IMR-90 (cell line): Measurements from ENCODE around the gene RAB40C. TPM values are rescaled to one million over a fixed set of nuclear protein-coding genes. Genes with fewer than 3 reads are reported as not detected.

Source experiments
- ATAC-seq: fragments of 200-7000 bp; cut with Tn5 transposase; 2 replicates; pipeline ENCODE4 v1.9.1; 2020; ENCODE audit warnings: low read depth, mild to moderate bottlenecking, moderate library complexity
- BruUV-seq: library from RNA; stranded (reverse); fragments of 400-500 nt; replicated peaks from 2 replicates; lab custom pipeline; 2021; lab: Mats Ljungman, UMichigan
- CTCF ChIA-PET: fragments of 300-600 bp; formaldehyde crosslinking; extraction: SDS; loops from one replicate; lab custom pipeline; 2021; ENCODE audit warnings: antibody characterized with exemption; lab: Yijun Ruan, JAX
- POLR2A ChIA-PET: fragments of 300-600 bp; sonication (Branson Sonifier 250); formaldehyde crosslinking; loops from one replicate; lab custom pipeline; 2022; ENCODE audit warnings: antibody characterized with exemption; ENCODE audit not compliant: unreplicated experiment; lab: Charles Lee
- DNase-seq: peaks from one replicate; pipeline ENCODE4 v3.0.0; 2013
- H2AFZ ChIP-seq: replicated peaks from 2 replicates; pipeline ENCODE3; 2013; ENCODE audit warnings: low read length, mild to moderate bottlenecking; ENCODE audit not compliant: poor library complexity
- H2AK5ac ChIP-seq: 2 replicates; pipeline ENCODE4 v1.6.1; 2013; ENCODE audit warnings: low read depth, low read length, inconsistent platforms
- H2AK9ac ChIP-seq: replicated peaks from 2 replicates; pipeline ENCODE3; 2013; ENCODE audit warnings: mild to moderate bottlenecking, low read depth, low read length, moderate library complexity; ENCODE audit not compliant: poor library complexity
- H2BK120ac ChIP-seq: 2 replicates; pipeline ENCODE4 v1.6.1; 2013; ENCODE audit warnings: low read depth, low read length, inconsistent platforms
- H2BK15ac ChIP-seq: 3 replicates; pipeline ENCODE4 v1.6.1; 2013; ENCODE audit warnings: low read depth, low read length, inconsistent platforms
- H2BK20ac ChIP-seq: 2 replicates; pipeline ENCODE4 v1.6.1; 2013; ENCODE audit warnings: low read depth, mild to moderate bottlenecking, inconsistent platforms, low read length, moderate library complexity
- H2BK5ac ChIP-seq: 2 replicates; pipeline ENCODE4 v1.6.1; 2013; ENCODE audit warnings: mild to moderate bottlenecking, low read depth, low read length, inconsistent platforms; ENCODE audit not compliant: poor library complexity, severe bottlenecking
- H3K14ac ChIP-seq: replicated peaks from 2 replicates; pipeline ENCODE4 v1.6.1; 2013; ENCODE audit warnings: low read depth, low read length, inconsistent platforms
- H3K18ac ChIP-seq: 2 replicates; pipeline ENCODE4 v1.6.1; 2013; ENCODE audit warnings: low read depth, low read length, control low read depth
- H3K23ac ChIP-seq: 2 replicates; pipeline ENCODE4 v1.6.1; 2013; ENCODE audit warnings: low read depth, low read length, inconsistent platforms
- H3K27ac ChIP-seq: 2 replicates; pipeline ENCODE4 v1.5.1; 2013; ENCODE audit warnings: mild to moderate bottlenecking, control low read depth, low read length; ENCODE audit not compliant: insufficient read depth
- H3K27me3 ChIP-seq: 2 replicates; pipeline ENCODE4 v1.6.1; 2013; ENCODE audit warnings: low read length; ENCODE audit not compliant: control insufficient read depth, insufficient read depth
- H3K36me3 ChIP-seq: 2 replicates; pipeline ENCODE4 v1.6.1; 2013; ENCODE audit warnings: low read length, mixed read lengths; ENCODE audit not compliant: control insufficient read depth, insufficient read depth
- H3K4ac ChIP-seq: 2 replicates; pipeline ENCODE4 v1.6.1; 2013; ENCODE audit warnings: low read depth, low read length, inconsistent platforms
- H3K4me1 ChIP-seq: 2 replicates; pipeline ENCODE4 v1.6.1; 2013; ENCODE audit warnings: low read length, mixed read lengths; ENCODE audit not compliant: control insufficient read depth, insufficient read depth
- H3K4me2 ChIP-seq: 2 replicates; pipeline ENCODE4 v1.6.1; 2013; ENCODE audit warnings: low read depth, mild to moderate bottlenecking, control low read depth, low read length, moderate library complexity
- H3K4me3 ChIP-seq: 2 replicates; pipeline ENCODE4 v1.5.1; 2013; ENCODE audit warnings: low read depth, mild to moderate bottlenecking, control low read depth, low read length, moderate library complexity; ENCODE audit not compliant: insufficient read depth
- H3K56ac ChIP-seq: 2 replicates; pipeline ENCODE4 v1.6.1; 2013; ENCODE audit warnings: low read length, inconsistent platforms; ENCODE audit not compliant: insufficient read depth; ENCODE audit errors: extremely low read depth
- H3K79me1 ChIP-seq, 2 experiments: 2 replicates each; pipeline ENCODE4 v1.6.1; 2013; ENCODE audit warnings: low read length in 2 of 2, inconsistent platforms in 1 of 2, low read depth in 1 of 2
- H3K9ac ChIP-seq: 2 replicates; pipeline ENCODE4 v1.6.1; 2013; ENCODE audit warnings: low read depth, low read length, control low read depth
- H3K9me1 ChIP-seq: 2 replicates; pipeline ENCODE4 v1.6.1; 2013; ENCODE audit warnings: low read length, inconsistent platforms; ENCODE audit not compliant: insufficient read depth
- H3K9me3 ChIP-seq: 2 replicates; pipeline ENCODE4 v1.6.1; 2013; ENCODE audit warnings: low read length; ENCODE audit not compliant: control insufficient read depth, insufficient read depth
- H4K20me1 ChIP-seq: 2 replicates; pipeline ENCODE4 v1.6.1; 2013; ENCODE audit warnings: low read length, inconsistent platforms; ENCODE audit not compliant: insufficient read depth
- H4K5ac ChIP-seq: 2 replicates; pipeline ENCODE4 v1.6.1; 2013; ENCODE audit warnings: mild to moderate bottlenecking, low read depth, low read length, control low read depth
- H4K8ac ChIP-seq, 2 experiments: 2 replicates each; pipeline ENCODE4 v1.6.1; 2013; ENCODE audit warnings: low read depth in 2 of 2, low read length in 2 of 2, control low read depth in 1 of 2, inconsistent platforms in 1 of 2
- H4K91ac ChIP-seq: 2 replicates; pipeline ENCODE4 v1.6.1; 2013; ENCODE audit warnings: low read depth, low read length, inconsistent platforms; ENCODE audit not compliant: insufficient read depth
- NFE2L2 ChIP-seq: fragments of 150-350 bp; IDR thresholded peaks from 2 replicates; pipeline ENCODE4 v1.6.1; 2016; ENCODE audit warnings: low read depth, mild to moderate bottlenecking, low read length
- WGBS, 2 experiments: methylation state at CpG; one replicate each; pipeline versions ENCODE4 v1.1.5 to v1.1.7; 2013; ENCODE audit warnings: missing lambda C conversion rate in 2 of 2; ENCODE audit not compliant: insufficient read length in 1 of 2; ENCODE audit errors: extremely low coverage in 2 of 2; 5-methylcytosine and 5-hydroxymethylcytosine counted together
- dilution Hi-C: fragments of 300-500 bp; cut with HindIII; formaldehyde crosslinking; loops from one replicate; pipeline ENCODE4 v1.14.3; 2018; ENCODE audit warnings: low sequenced_read_pairs; ENCODE audit not compliant: unreplicated experiment
- in situ Hi-C: fragments of 300-500 bp; cut with MboI; formaldehyde crosslinking; loops from 3 replicates; pipeline ENCODE4 v1.14.3; 2019; ENCODE audit warnings: low sequenced_read_pairs, inconsistent platforms, mixed read lengths
- intact Hi-C: fragments of 100-400 bp; cut with micrococcal nuclease; formaldehyde crosslinking; loops from 2 replicates; pipeline ENCODE4 v1.10.0; 2022
- polyA plus RNA-seq, 3 experiments: library from polyadenylated mRNA; depleted of rRNA; stranded (reverse); fragments of >200 nt; gene quantifications; 2 replicates each; pipeline ENCODE4 v1.2.3, GENCODE V29; 2012; ENCODE audit warnings: low replicate concordance in 1 of 3
- total RNA-seq: library from RNA; depleted of rRNA; stranded (reverse); fragments of >200 nt; gene quantifications from 2 replicates; pipeline ENCODE4 v1.2.3, GENCODE V29; 2012
- TF ChIP-seq, protein P1 (sequence below): fragments of 150-350 bp; IDR thresholded peaks from 2 replicates; pipeline ENCODE4 v1.6.1; 2016; ENCODE audit warnings: low read depth, mild to moderate bottlenecking, low read length, moderate library complexity, borderline replicate concordance

Gene RAB40C
- total and polyA plus RNA-seq, 2 of the 4 experiments (the other 2 are of a cell fraction): 6.8 to 13.7 TPM

DNA sequence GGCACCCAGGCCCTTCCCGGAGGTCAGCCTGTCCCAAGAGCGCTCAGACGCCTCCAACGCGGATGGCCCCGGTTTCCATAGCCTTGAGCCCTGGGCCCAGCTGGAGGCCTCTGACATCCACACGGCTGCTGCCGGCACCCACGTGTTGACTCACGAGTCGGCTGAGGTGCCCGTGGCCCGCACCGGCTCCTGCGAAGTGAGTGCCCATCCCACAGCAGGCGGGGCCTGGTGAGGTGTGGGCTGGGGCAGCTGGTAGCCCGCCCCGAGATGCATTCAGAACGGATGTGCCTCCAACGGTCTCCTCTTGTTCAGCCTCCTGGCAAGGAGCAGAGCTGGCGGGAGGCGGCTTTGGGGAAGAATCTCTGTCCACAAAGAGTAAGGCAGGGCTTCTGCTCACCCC lies 62.0 kb downstream of the RAB40C start:
- ChIA-PET POLR2A (no interaction called here), CTCF (no interaction called here)
- intact Hi-C loops: no loop called here

More for the DNA sequence above, 62.0 kb downstream of the RAB40C start:
- Histone ChIP-seq H4K5ac (no peak overlapping the region), H3K4me3 (no peak overlapping the region), H3K4ac (no peak overlapping the region), H3K79me1 (peaks cover 10 to 31% of the 10 kb centered on the region in 2 experiments; a peak in 3 of 4 replicates), H4K8ac (no peak overlapping the region), H2BK15ac (no peak overlapping the region), H3K56ac (no peak overlapping the region), H3K9ac (no peak overlapping the region), H2BK120ac (no peak overlapping the region), H4K20me1 (no peaks in the 10 kb centered on the region), H3K9me3 (no peaks in the 10 kb centered on the region), H3K23ac (no peak overlapping the region), H3K4me2 (no peak overlapping the region), H3K27me3 (no peaks in the 10 kb centered on the region), H3K14ac (no peak overlapping the region), H2AFZ (no peak overlapping the region), H3K9me1 (peaks cover 12% of the 10 kb centered on the region; the same call in 1 of the 2 replicates), H3K36me3 (peaks cover 3% of the 10 kb centered on the region; the same call in 1 of the 2 replicates), H3K4me1 (peaks cover 12% of the 10 kb centered on the region), H2BK20ac (no peak overlapping the region), H4K91ac (no peak overlapping the region), H2AK9ac (no peak overlapping the region), H3K18ac (no peak overlapping the region), H3K27ac (no peak overlapping the region), H2BK5ac (no peak overlapping the region), H2AK5ac (no peak overlapping the region)
- no TSS peak for BruUV-seq
- 87% methylated on average over 17 of the region's 22 CpGs; no CpG with 5 or more reads in 1 of the 2 experiments for WGBS, 2 experiments
- DNase-seq (no peak), ATAC-seq (no peak)
- in situ Hi-C loops: no loop called here
- TF ChIP-seq, protein P1, sequence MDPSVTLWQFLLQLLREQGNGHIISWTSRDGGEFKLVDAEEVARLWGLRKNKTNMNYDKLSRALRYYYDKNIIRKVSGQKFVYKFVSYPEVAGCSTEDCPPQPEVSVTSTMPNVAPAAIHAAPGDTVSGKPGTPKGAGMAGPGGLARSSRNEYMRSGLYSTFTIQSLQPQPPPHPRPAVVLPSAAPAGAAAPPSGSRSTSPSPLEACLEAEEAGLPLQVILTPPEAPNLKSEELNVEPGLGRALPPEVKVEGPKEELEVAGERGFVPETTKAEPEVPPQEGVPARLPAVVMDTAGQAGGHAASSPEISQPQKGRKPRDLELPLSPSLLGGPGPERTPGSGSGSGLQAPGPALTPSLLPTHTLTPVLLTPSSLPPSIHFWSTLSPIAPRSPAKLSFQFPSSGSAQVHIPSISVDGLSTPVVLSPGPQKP: no peak
- no peak for TF ChIP-seq NFE2L2
- dilution Hi-C loops: no loop called here
